Endodermal cell (in vitro differentiated cells): ENCODE measurements around the gene PPM1B. TPM values are rescaled to one million over a fixed set of nuclear protein-coding genes. Genes with fewer than 3 reads are reported as not detected.

ENCODE experiments used
- DNase-seq: peaks from one replicate; pipeline ENCODE4 v3.0.0-alpha.2; 2017
- H3K27ac ChIP-seq: 2 replicates; pipeline ENCODE4 v1.5.1; 2013; ENCODE audit warnings: mild to moderate bottlenecking, low read depth, low read length, moderate library complexity
- H3K27me3 ChIP-seq: 2 replicates; pipeline ENCODE4 v1.6.1; 2013; ENCODE audit warnings: mild to moderate bottlenecking, low read length, moderate library complexity; ENCODE audit not compliant: insufficient read depth, control insufficient read depth, poor library complexity, severe bottlenecking
- H3K36me3 ChIP-seq: 2 replicates; pipeline ENCODE4 v1.7.0; 2013; ENCODE audit warnings: mild to moderate bottlenecking, low read length, moderate library complexity; ENCODE audit not compliant: control insufficient read depth, insufficient read depth
- H3K4me1 ChIP-seq: one replicate; pipeline ENCODE4 v1.7.0; 2013; ENCODE audit warnings: low read length; ENCODE audit not compliant: control insufficient read depth, insufficient read depth
- H3K4me3 ChIP-seq: 2 replicates; pipeline ENCODE4 v1.5.1; 2013; ENCODE audit warnings: mild to moderate bottlenecking, low read length, moderate library complexity
- H3K9ac ChIP-seq: 2 replicates; pipeline ENCODE4 v1.6.1; 2013; ENCODE audit warnings: mild to moderate bottlenecking, low read length, moderate library complexity; ENCODE audit not compliant: poor library complexity, severe bottlenecking; ENCODE audit errors: extremely low read depth
- H3K9me3 ChIP-seq: 2 replicates; pipeline ENCODE4 v1.6.1; 2013; ENCODE audit warnings: mild to moderate bottlenecking, low read length, moderate library complexity; ENCODE audit not compliant: control insufficient read depth
- H3K27ac Mint-ChIP-seq: 2 replicates; pipeline ENCODE4 v1.8.0; 2020; ENCODE audit warnings: mixed read lengths
- H3K27me3 Mint-ChIP-seq: 2 replicates; pipeline ENCODE4 v1.8.0; 2021; ENCODE audit warnings: mild to moderate bottlenecking, mixed read lengths; ENCODE audit not compliant: insufficient read depth
- H3K36me3 Mint-ChIP-seq: 2 replicates; pipeline ENCODE4 v1.8.0; 2020; ENCODE audit warnings: low read depth, mixed read lengths
- H3K4me1 Mint-ChIP-seq: 2 replicates; pipeline ENCODE4 v1.8.0; 2020; ENCODE audit warnings: mixed read lengths
- H3K4me3 Mint-ChIP-seq: 2 replicates; pipeline ENCODE4 v1.8.0; 2020; ENCODE audit warnings: mild to moderate bottlenecking, moderate library complexity, mixed read lengths
- H3K9me3 Mint-ChIP-seq: 2 replicates; pipeline ENCODE4 v1.8.0; 2020; ENCODE audit warnings: mild to moderate bottlenecking, mixed read lengths
- WGBS, 2 experiments: methylation state at CpG; one replicate each; pipeline versions ENCODE4 v1.1.5 to v1.1.7; 2013; ENCODE audit warnings: missing lambda C conversion rate in 2 of 2, mixed read lengths in 1 of 2; ENCODE audit not compliant: insufficient coverage in 1 of 2, insufficient read length in 1 of 2; 5-methylcytosine and 5-hydroxymethylcytosine counted together
- total RNA-seq, 2 donors: library from RNA; stranded (reverse); fragmentation: NEBNext Ultra II Directional in 1 of 2; extraction: Animal tissue kit (Norgen Biotek cat#: 25700) in 1 of 2; gene quantifications; 2 replicates in 1 of 2; 3 replicates in 1 of 2; pipeline ENCODE4 v1.2.1, GENCODE V29; 2021
- TF ChIP-seq, protein P1 (sequence below): fragments of 200-600 bp; sonication (generic); conservative IDR thresholded peaks from 2 replicates; pipeline ENCODE4 v1.5.0; 2021; ENCODE audit warnings: antibody characterized with exemption, mild to moderate bottlenecking

PPM1B gene
- total RNA-seq, 2 donors from 2014 or later, result 54.9 to 70.5 TPM

DNA sequence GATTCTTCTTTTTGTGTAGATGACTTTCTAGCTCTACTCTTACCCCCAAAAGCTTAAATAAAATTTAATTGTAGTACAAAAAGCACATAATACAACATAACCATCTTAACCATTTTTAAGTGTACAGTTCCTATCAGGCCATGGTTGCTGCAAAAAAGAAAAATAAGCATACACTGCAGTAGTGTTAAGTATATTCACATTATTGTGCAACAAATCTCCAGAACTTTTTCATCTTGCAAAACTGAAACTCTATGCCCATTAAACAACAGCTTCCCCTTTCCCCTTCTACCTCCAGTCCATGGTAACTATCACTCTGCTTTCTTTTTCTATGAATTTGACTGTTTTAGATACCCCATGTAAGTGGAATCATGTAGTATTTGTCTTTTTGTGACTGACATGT lies 18.1 kb downstream of the PPM1B start:
- Mint-ChIP-seq H3K27me3 (no peaks in the 10 kb centered on the region), H3K4me1 (peaks cover 20% of the 10 kb centered on the region), H3K27ac (no peak overlapping the region)

DNA sequence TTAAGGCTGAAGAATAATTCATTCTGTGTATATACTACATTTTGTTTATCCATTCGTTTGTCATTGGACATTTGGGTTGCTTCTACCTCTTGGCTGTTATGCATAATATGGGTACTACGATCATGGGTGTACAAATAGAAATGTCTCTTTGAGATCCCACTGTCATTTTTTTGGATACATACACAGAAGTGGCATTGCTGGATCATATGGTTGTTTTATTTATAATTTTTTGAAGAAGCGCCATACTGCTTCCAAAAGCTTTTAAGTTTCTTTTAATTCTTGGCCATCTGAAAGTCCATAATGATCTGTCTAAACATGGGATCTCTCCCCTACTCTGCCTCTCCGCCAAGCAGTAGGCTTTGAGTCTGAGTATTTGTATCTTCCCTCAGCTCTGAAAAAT lies 18.6 kb downstream of the PPM1B start:
- H3K4me3 Mint-ChIP-seq, result no peak overlapping the region
- H3K27me3 ChIP-seq, result no peaks in the 10 kb centered on the region
- H3K9me3 ChIP-seq, result peaks cover 4% of the 10 kb centered on the region
- H3K36me3 ChIP-seq, result no peaks in the 10 kb centered on the region
- H3K9me3 Mint-ChIP-seq, result no peaks in the 10 kb centered on the region
- H3K9ac ChIP-seq, result no peak overlapping the region
- DNase-seq, result no peak
- H3K27me3 Mint-ChIP-seq, result no peaks in the 10 kb centered on the region
- no peaks in the 10 kb centered on the region for H3K4me1 ChIP-seq
- 96 to 97% methylated on average over 3 to 4 of the region's 4 CpGs for WGBS, 2 experiments
- no peak overlapping the region for H3K4me3 ChIP-seq
- H3K4me1 Mint-ChIP-seq, result peaks cover 20% of the 10 kb centered on the region
- H3K27ac ChIP-seq, result no peak overlapping the region
- TF ChIP-seq, protein P1, sequence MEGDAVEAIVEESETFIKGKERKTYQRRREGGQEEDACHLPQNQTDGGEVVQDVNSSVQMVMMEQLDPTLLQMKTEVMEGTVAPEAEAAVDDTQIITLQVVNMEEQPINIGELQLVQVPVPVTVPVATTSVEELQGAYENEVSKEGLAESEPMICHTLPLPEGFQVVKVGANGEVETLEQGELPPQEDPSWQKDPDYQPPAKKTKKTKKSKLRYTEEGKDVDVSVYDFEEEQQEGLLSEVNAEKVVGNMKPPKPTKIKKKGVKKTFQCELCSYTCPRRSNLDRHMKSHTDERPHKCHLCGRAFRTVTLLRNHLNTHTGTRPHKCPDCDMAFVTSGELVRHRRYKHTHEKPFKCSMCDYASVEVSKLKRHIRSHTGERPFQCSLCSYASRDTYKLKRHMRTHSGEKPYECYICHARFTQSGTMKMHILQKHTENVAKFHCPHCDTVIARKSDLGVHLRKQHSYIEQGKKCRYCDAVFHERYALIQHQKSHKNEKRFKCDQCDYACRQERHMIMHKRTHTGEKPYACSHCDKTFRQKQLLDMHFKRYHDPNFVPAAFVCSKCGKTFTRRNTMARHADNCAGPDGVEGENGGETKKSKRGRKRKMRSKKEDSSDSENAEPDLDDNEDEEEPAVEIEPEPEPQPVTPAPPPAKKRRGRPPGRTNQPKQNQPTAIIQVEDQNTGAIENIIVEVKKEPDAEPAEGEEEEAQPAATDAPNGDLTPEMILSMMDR, result no peak
- no peak overlapping the region for H3K27ac Mint-ChIP-seq
- peaks cover 14% of the 10 kb centered on the region for H3K36me3 Mint-ChIP-seq

More for the DNA sequence above, 18.1 kb downstream of the PPM1B start:
- H3K9ac ChIP-seq, result no peak overlapping the region
- peaks cover 4% of the 10 kb centered on the region for H3K9me3 ChIP-seq
- Mint-ChIP-seq H3K9me3 (no peaks in the 10 kb centered on the region), H3K4me3 (no peak overlapping the region), H3K36me3 (peaks cover 14% of the 10 kb centered on the region)
- H3K27me3 ChIP-seq, result no peaks in the 10 kb centered on the region
- no peak overlapping the region for H3K4me3 ChIP-seq
- DNase-seq, result no peak
- no peaks in the 10 kb centered on the region for H3K36me3 ChIP-seq
- TF ChIP-seq, protein P1, result no peak
- H3K4me1 ChIP-seq, result no peaks in the 10 kb centered on the region
- H3K27ac ChIP-seq, result no peak overlapping the region

DNA sequence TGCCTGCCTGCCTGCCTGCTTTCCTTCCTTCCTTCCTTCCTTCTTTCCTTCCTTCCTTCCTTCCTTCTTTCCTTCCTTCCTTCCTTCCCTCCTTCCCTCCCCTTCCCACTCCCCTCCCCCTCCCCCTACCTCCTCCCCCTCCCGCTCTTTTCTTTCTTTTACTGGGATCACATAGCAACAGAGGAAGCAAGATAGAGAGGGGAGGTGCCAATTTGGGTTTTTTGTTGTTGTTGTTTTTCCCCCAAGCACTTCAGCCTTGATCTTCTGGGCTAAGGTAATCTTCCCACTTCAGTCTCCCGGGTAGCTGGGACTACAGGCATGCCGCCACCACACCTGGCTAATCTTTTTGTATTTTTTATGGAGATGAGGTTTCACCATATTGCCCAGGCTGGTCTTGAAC lies 20.0 kb downstream of the PPM1B start:
- no peak overlapping the region for H3K4me3 ChIP-seq
- H3K27me3 Mint-ChIP-seq, result no peaks in the 10 kb centered on the region
- TF ChIP-seq, protein P1, result no peak
- H3K36me3 ChIP-seq, result no peaks in the 10 kb centered on the region
- H3K36me3 Mint-ChIP-seq, result peaks cover 18% of the 10 kb centered on the region
- H3K9me3 Mint-ChIP-seq, result no peaks in the 10 kb centered on the region
- 67 to 75% methylated on average over 2 of the region's 3 CpGs for WGBS, 2 experiments
- no peak overlapping the region for H3K4me3 Mint-ChIP-seq
- H3K27me3 ChIP-seq, result no peaks in the 10 kb centered on the region
- H3K4me1 ChIP-seq, result no peaks in the 10 kb centered on the region
- H3K4me1 Mint-ChIP-seq, result peaks cover 10% of the 10 kb centered on the region
- H3K27ac Mint-ChIP-seq, result peak overlapping the region; percentile 66
- H3K9me3 ChIP-seq, result peaks cover 4% of the 10 kb centered on the region
- H3K27ac ChIP-seq, result no peak overlapping the region
- DNase-seq, result no peak
- no peak overlapping the region for H3K9ac ChIP-seq
